ENCODE measurements around the gene FUBP3.

DNA sequence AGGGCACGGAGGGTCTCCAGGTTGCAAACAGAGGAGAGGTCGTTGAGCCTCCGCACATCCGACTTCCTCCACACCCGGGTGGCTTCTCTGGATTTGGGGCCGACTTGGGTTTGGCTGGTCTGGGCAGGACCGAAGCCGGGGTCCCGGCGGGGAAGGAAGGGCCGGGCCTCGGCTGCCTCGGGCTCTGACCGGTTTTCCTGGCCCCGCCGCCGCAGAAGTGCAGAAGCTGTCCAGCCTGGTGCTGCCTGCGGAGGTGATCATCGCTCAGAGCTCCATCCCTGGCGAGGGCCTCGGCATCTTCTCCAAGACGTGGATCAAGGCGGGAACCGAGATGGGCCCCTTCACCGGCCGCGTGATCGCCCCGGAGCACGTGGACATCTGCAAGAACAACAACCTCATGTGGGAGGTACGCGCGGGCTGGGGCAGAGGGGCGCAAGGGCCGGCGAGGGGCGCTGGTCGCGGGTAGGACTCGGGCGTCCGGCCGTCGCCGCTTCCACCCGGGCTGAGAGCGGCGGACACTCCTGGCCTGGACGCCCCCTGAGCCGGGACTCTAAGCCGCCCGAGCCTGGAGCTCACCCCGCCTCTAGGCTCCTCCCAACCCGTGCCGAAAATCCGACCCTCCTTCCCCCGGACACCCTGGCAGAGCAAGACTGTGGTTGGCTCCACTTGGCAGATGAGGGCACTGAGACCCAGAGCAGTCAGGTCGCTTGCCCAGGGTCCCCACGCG lies 87.2 kb downstream of the FUBP3 start:
- TF ChIP-seq CTCF (IDR thresholded peaks at IDR 0.05 in 4 of 5, conservative IDR thresholded peaks at IDR 0.05 in 1 of 5) (no peak), POLR2A (IDR thresholded peaks at IDR 0.05) (no peak)

Measured in gastrocnemius medialis (tissue), 4 donors.